Dedifferentiated amniotic fluid mesenchymal stem cell (primary cell): ENCODE data around the gene MPG.
A peak's percentile ranks its signal among the peaks of the same experiment; 100 is the strongest.
"Not testable (repeated sequence)": the region's sequence is repeated elsewhere in the genome, so short reads cannot be mapped to it uniquely, and the experiment has no call there.

Experiments used
- DNase-seq: peaks from one replicate; pipeline ENCODE4 v3.0.0-alpha.2; 2016; ENCODE audit errors: extremely low spot score

The MPG gene

DNA sequence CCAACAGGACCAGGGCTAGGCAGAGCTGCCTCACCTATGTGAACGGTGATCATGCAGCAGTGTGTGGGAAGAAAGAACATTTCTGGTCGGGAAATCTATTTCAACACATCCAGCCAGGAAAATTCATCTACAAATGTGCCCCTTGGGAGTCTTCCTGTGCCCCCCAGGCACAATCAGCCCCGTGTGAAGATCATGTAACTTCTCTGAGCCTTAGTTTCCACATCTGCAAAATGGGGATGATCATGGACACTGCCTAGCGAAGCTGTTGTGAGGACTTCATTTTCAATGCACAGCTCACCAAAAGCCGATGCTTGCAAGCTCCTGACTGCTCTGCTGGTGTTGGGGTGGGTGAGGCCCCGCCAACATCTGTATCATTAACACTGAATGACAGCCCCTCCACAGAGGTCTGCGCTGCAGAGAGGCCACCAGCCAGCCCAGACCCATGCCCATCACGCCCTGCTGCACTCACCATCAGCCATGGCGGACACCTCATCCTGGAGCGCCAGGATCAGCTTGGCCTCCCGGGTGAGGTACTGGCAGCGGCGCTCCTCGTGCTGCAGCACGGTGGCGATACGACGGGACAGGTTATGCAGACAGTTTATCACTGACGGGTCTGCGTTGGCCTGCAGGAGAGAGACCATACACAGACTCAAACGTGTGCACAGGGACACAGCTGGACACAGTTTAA lies 34.3 kb downstream of the MPG start:
- DNase-seq = no peak

DNA sequence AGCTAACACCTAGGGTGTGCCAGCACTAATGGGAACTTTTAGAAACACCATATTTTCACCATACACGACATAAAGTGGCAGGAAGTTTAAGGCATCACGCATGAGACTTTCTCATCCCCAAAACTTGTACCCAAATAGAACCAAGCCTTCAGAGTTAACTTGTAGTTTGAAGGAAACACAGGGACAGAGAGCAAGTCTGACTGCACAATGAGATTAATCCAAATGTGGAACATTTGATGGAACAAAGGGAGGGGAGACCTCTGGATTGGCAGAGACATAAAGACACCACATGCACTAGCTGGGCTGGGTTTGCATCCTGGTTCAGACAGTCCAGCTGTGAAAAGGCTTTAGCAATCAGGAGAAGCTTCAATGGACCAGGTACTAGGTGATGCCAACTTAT lies 36.3 kb downstream of the MPG start:
- no peak for DNase-seq

DNA sequence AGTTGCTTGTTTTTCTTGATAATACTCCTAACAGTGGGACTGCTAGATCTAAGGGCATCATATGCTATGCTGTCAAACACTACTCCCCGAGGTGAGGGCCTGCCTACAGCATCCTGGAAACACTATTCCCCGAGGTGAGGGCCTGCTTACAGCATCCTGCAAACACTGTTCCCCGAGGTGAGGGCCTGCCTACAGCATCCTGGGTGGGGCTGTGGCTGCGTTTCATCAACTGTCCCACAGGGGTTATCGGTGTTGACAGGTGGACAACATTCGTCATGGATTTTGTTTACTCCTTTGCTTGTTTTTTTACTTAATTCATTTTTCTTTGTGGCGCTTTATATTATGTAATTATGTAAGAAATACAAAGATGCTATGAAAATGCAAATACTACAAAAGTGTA lies 38.0 kb downstream of the MPG start:
- no peak for DNase-seq

DNA sequence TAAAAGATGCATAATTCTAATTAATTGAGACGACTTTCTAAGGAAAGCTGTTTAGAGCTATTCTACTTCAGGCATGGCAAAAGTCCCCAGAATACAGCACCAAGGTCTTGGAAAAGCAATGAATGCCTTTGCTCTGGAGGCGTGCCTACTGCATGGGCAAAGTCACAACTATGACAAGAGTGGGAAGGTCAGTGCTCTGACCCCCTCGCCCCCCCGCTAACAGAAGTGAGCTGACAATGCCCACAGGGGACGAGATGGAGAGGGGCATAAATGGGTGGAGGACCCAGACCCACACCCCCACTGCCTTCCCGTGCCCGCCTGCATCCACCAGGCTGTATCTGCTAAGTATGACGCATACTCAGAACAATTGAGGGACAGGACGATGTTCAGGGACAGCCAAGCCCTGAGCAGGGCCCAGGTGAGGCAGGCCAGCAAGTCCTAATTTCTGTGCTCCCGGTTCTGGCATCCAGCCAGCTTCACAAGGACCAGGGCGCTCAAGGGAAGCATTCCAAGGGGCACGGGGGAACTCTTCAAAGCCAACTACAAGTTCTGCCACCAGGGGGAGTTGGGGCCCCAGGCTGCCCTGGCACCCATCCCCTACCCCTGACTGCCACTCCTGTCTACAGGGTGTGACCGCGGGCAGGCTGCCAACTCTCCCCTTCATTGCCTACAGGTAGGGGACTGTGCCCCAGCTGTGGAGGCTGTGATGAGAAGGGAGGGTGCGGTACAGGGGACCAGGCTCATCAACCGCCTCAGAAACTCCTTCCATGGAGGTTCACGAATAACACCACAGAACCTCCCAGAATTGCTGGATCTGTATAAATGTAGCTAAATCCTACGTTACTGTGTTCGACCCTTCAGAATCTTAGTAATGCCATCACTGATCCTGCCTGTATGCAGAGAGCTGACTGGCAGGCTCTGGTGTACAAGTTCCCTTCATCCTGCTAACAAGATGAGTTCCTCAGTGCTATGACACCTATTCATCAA lies 39.6 kb downstream of the MPG start:
- DNase-seq = peak; percentile 39

DNA sequence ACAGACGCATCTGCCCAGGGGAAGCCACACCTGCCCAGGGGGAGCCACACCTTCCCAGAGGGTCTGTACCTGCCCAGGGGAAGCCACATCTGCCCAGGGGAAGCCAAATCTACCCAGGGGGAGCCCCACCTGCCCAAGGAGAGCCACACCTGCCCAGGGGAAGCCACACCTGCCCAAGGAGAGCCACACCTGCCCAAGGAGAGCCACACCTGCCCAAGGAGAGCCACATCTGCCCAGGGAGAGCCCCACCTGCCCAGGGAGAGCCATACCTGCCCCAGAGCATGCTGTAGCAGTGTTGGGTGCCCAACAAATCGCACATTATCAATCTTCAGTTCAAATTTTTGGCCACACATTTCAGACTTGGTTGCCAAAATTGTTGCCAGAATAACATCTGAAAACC lies 40.8 kb downstream of the MPG start:
- DNase-seq = no peak

DNA sequence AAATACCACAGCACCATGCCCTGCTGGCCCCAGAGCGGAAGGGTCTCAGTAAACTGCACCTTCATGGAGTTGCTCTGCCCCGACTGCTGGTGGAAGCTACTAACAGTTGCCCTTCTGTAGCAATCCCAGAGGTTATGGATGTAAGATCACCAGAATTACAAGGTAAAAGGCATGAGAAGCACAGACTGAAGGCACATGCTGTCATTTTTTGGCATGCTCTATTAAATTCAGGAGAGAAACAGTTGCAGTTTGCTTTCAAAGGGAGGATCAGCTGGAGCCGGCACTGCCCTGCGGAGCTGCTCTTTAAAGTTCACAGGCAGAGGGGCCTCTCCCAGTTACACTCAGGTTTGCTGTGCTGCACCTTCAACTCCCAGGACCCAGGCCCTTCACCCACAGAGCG lies 41.3 kb downstream of the MPG start:
- DNase-seq = no peak

DNA sequence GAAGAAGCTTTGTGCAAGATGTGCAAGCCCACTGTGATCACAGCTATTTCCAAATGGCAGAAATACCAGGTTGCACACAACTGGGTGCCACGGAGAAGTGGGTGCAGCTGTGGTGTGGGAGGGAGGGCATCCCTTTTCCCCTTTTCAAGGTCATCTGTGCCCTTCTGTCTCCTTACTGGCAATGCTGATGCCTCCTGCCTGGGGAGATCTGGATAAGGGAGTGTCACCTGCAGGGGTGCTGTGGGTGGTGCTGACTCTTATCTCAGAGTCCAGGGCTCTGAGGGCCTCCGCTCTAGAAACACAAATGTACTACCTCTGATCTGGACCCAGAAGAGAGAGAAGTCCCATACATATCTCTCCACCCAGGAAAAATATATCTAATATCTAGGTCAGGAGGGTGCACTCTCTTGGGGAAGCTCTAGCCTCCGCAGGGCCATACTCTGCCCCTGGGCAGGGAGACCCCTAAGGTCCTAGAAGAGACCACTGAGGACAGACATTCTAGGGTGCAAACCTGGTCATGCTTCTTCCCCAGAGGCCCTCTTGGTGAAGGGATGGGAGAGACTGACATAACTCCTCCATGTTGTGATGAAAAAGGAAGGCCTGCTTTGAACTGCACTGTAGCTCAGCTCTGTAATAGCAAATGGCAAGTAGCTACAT lies 41.9 kb downstream of the MPG start:
- DNase-seq = no peak

DNA sequence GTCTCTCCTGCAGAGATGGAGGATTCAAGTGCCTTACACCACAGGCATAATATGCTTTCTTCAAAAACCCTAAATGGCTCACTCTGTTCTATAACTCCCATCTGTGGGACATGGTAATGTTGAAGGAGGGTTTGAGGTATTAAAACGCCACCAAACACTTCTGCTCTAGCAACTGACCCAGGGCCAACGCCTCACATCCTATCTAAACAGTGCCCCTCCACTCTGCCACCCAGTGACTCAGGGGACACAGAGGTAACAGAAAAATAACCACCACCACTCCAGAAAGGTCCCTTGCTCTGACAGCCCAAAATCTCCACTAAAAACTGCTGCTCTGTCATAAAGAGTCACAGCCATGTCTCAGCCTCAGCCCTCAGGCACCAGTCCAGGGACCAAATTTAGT lies 42.7 kb downstream of the MPG start:
- DNase-seq = no peak

DNA sequence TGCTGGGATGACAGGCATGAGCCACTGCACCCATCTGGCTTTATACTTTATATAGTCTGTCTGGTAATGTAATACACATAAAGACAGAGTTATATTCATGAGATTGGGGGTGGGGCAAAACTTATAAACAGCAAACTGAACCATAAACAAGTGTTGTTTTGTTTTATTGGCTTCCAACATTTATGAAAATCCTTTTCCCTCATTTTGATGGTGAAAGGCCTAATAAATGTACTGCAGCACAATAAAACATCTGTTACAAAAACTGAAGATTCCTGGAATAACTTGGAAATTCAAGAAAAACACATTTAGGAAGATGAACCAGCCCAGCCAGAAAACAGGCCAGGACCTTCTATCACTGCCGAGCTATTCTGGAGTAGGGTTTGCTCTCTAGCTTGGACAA lies 44.3 kb downstream of the MPG start:
- DNase-seq = no peak

DNA sequence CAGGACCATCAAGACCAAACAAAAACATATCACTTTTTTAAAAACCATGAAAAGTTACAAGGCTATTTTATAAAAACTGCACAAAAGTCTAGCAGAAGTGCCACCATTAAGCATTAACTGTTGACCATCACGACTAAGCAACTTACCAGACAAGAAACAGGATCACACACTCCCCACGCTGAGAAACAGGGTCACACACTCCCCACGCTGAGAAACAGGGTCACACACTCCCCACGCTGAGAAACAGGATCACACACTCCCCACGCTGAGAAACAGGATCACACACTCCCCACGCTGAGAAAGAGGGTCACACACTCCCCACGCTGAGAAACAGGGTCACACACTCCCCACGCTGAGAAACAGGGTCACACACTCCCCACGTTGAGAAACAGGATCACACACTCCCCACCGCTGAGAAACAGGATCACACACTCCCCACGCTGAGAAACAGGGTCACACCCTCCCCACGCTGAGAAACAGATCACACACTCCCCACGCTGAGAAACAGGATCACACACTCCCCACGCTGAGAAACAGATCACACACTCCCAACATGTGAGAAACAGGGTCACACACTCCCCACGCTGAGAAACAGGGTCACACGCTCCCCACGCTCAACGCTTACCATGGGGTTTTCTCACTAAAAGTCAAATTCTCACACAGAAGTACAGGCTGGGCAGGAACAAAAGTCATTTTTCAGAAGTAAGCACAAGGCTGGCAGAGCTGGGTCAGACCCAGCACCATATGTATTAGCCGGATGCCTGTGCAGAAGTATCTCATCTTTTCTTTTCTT lies 45.7 kb downstream of the MPG start:
- not testable (repeated sequence) for DNase-seq

DNA sequence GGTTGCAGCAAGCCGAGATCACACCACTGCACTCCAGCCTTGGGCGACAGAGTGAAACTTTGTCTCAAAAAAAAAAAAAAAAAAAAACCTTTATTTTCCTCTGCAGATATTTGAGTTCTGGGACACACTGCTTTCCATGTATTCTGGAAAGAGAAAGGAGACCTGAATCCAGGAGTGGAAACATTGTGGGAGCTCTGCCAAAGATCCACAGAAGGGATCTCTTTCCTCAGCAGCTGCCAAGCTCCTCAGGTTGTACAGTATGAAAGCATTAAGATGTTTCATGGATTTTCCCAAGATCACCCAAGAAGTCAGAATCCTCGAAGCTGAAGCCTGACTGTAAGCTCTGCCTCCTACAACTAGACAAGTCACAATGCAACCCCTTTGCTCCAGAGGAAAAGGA lies 47.0 kb downstream of the MPG start:
- DNase-seq = no peak

DNA sequence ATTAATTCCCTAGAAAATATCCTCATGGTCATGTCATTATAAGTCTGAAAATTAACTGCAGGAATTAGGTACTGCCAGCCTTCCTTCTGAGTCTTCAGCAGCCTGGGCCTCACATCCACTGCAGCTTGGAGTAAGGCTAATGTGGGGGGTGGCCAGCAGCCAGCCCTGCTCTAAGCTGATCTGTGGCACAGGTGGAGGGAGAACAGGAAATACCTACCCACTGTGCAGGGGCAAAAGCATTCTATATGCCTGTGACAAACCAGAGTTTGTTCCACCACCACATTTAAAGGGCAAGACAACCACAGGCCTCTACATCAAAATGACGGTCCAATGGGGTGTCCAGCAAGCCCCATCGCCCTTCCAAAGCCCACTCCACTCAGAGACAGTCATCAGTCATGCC lies 51.0 kb downstream of the MPG start:
- no peak for DNase-seq

DNA sequence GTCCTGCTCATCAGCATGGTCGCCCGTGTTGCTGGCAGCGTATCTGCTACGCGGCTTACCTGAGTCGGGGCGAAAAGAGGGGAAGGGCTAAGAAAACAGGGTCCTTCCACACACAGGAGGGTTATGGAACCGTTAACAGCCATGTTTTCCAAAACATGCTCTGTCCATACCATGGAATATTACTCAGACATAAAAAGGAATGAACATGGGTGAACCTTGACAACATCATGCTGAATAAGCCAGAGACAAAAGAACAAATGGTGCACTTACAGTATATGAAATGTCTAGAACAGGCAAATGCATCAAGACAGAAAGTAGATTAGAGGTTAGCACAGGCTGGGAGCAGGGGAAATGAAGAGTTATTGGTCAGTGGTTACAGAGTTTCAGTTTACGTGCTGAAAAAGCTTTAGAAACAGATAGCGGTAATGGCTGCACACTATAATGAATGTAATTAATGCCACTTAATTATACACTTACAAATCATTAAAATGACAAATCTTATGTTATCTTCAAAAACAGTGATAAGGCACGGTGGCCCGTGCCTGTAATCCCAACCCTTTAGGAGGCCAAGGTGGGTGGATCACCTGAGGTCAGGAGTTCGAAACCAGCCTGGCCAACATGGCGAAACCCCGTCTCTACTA lies 52.6 kb downstream of the MPG start:
- no peak for DNase-seq

DNA sequence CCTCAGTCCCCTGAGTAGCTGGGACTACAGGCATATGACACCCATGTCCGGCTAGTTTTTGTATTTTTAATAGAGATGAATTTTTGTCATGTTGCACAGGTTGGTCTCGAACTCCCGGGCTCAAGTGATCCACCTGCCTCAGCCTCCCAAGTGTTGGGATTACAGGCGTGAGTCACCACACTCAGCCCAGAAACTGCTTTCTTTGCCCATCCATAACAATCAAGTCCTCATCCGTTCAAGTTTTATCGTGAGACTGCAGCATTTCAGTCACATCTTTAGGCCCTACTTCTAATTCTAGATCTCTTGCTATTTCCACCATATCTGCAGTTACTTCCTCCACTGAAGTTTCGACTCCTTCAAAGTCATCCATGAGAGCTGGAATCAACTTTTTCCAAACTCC lies 54.1 kb downstream of the MPG start:
- no peak for DNase-seq

DNA sequence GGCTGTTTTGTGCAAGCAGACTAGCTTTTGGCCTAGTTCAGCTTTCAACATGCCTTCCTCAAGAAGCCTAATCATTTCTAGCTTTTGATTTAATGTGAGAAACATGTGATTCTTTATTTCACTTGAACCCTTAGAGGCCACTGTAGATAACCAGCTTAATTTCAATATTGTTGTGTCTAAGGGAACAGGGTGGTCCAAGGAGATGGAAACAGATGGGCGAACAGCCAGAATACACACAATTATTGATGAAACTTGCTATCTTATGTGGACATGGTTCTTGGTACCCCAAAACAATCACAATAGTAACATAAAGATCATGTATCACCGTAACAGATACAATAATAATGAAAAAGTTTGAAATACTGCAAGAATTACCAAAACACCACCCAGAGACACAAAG lies 55.7 kb downstream of the MPG start:
- DNase-seq = no peak
